HEK293 (cell line): ENCODE results near the gene PDLIM5.

ENCODE experiments used
- BCL11A ChIP-seq: fragments of 450-650 bp; formaldehyde crosslinking; IDR thresholded peaks from 2 replicates; pipeline ENCODE4 v1.5.1; 2016; ENCODE audit warnings: low read depth, missing biosample characterization, missing genetic modification characterization
- GLI4 ChIP-seq: fragments of 450-650 bp; formaldehyde crosslinking; IDR thresholded peaks from 2 replicates; pipeline ENCODE4 v1.5.1; 2016; ENCODE audit warnings: missing biosample characterization, missing genetic modification characterization
- GLIS1 ChIP-seq: fragments of 450-650 bp; formaldehyde crosslinking; IDR thresholded peaks from 2 replicates; pipeline ENCODE4 v1.5.1; 2016; ENCODE audit warnings: missing biosample characterization, missing genetic modification characterization
- MYNN ChIP-seq: fragments of 450-650 bp; formaldehyde crosslinking; IDR thresholded peaks from 2 replicates; pipeline ENCODE4 v1.5.1; 2016; ENCODE audit warnings: missing biosample characterization, missing genetic modification characterization, borderline replicate concordance
- PRDM6 ChIP-seq: fragments of 450-650 bp; formaldehyde crosslinking; IDR thresholded peaks from 2 replicates; pipeline ENCODE4 v1.5.1; 2017; ENCODE audit warnings: missing biosample characterization, missing genetic modification characterization
- ZBTB21 ChIP-seq: fragments of 450-650 bp; formaldehyde crosslinking; IDR thresholded peaks from 2 replicates; pipeline ENCODE4 v1.5.1; 2017; ENCODE audit warnings: missing biosample characterization, missing genetic modification characterization
- ZBTB48 ChIP-seq: fragments of 450-650 bp; formaldehyde crosslinking; IDR thresholded peaks from 2 replicates; pipeline ENCODE4 v1.5.1; 2016; ENCODE audit warnings: missing biosample characterization, missing genetic modification characterization
- ZNF138 ChIP-seq: fragments of 450-650 bp; formaldehyde crosslinking; IDR thresholded peaks from 2 replicates; pipeline ENCODE4 v1.5.1; 2016; ENCODE audit warnings: missing biosample characterization, missing genetic modification characterization, borderline replicate concordance
- ZNF146 ChIP-seq: fragments of 450-650 bp; formaldehyde crosslinking; IDR thresholded peaks from 2 replicates; pipeline ENCODE4 v1.5.1; 2016; ENCODE audit warnings: missing biosample characterization, missing genetic modification characterization
- ZNF157 ChIP-seq: fragments of 450-650 bp; formaldehyde crosslinking; IDR thresholded peaks from 2 replicates; pipeline ENCODE4 v1.5.1; 2016; ENCODE audit warnings: missing biosample characterization, missing genetic modification characterization
- ZNF24 ChIP-seq: fragments of 450-650 bp; formaldehyde crosslinking; IDR thresholded peaks from 2 replicates; pipeline ENCODE4 v1.5.1; 2016; ENCODE audit warnings: missing biosample characterization, missing genetic modification characterization
- ZNF394 ChIP-seq: fragments of 450-650 bp; formaldehyde crosslinking; IDR thresholded peaks from 2 replicates; pipeline ENCODE4 v1.5.1; 2016; ENCODE audit warnings: missing biosample characterization, missing genetic modification characterization, mild to moderate bottlenecking, moderate library complexity, borderline replicate concordance
- ZNF423 ChIP-seq: fragments of 450-650 bp; formaldehyde crosslinking; IDR thresholded peaks from 2 replicates; pipeline ENCODE4 v1.5.1; 2016; ENCODE audit warnings: missing biosample characterization, missing genetic modification characterization
- ZNF513 ChIP-seq: fragments of 450-650 bp; IDR thresholded peaks from 2 replicates; pipeline ENCODE4 v1.5.1; 2018; ENCODE audit warnings: missing biosample characterization, missing genetic modification characterization
- ZNF518A ChIP-seq: fragments of 450-650 bp; formaldehyde crosslinking; conservative IDR thresholded peaks from 2 replicates; pipeline ENCODE4 v1.5.1; 2016; ENCODE audit warnings: low read depth, missing biosample characterization, missing genetic modification characterization
- ZNF544 ChIP-seq: fragments of 450-650 bp; formaldehyde crosslinking; IDR thresholded peaks from 2 replicates; pipeline ENCODE4 v1.5.0; 2017; ENCODE audit warnings: missing biosample characterization, missing genetic modification characterization
- ZNF560 ChIP-seq: fragments of 450-650 bp; formaldehyde crosslinking; IDR thresholded peaks from 2 replicates; pipeline ENCODE4 v1.5.1; 2017; ENCODE audit warnings: missing biosample characterization, missing genetic modification characterization, borderline replicate concordance
- ZNF658 ChIP-seq: fragments of 450-650 bp; formaldehyde crosslinking; IDR thresholded peaks from 2 replicates; pipeline ENCODE4; 2016; ENCODE audit warnings: missing biosample characterization, missing genetic modification characterization
- ZNF660 ChIP-seq: fragments of 450-650 bp; IDR thresholded peaks from 2 replicates; pipeline ENCODE4 v1.5.1; 2018; ENCODE audit warnings: missing biosample characterization, mild to moderate bottlenecking, missing genetic modification characterization
- ZNF747 ChIP-seq: fragments of 450-650 bp; formaldehyde crosslinking; IDR thresholded peaks from 2 replicates; pipeline ENCODE4 v1.5.1; 2016; ENCODE audit warnings: missing biosample characterization, missing genetic modification characterization
- ZNF785 ChIP-seq: fragments of 450-650 bp; formaldehyde crosslinking; IDR thresholded peaks from 2 replicates; pipeline ENCODE4 v1.5.1; 2016; ENCODE audit warnings: missing biosample characterization, missing genetic modification characterization
- ZNF792 ChIP-seq: fragments of 450-650 bp; formaldehyde crosslinking; IDR thresholded peaks from 2 replicates; pipeline ENCODE4 v1.5.1; 2016; ENCODE audit warnings: missing biosample characterization, missing genetic modification characterization
- ZNF843 ChIP-seq: fragments of 450-650 bp; formaldehyde crosslinking; IDR thresholded peaks from 2 replicates; pipeline ENCODE4 v1.5.1; 2016; ENCODE audit warnings: missing biosample characterization, missing genetic modification characterization
- TF ChIP-seq, protein P1 (sequence below): fragments of 450-650 bp; formaldehyde crosslinking; IDR thresholded peaks from 2 replicates; pipeline ENCODE4 v1.5.1; 2016; ENCODE audit warnings: missing biosample characterization, missing genetic modification characterization
- TF ChIP-seq, protein P2 (sequence below): fragments of 450-650 bp; IDR thresholded peaks from 2 replicates; pipeline ENCODE4 v1.5.1; 2018; ENCODE audit warnings: missing biosample characterization, mild to moderate bottlenecking, missing genetic modification characterization
- TF ChIP-seq, protein P3 (sequence below): fragments of 450-650 bp; formaldehyde crosslinking; IDR thresholded peaks from 2 replicates; pipeline ENCODE4 v1.5.1; 2016; ENCODE audit warnings: missing biosample characterization, missing genetic modification characterization
- TF ChIP-seq, protein P4 (sequence below): fragments of 450-650 bp; formaldehyde crosslinking; IDR thresholded peaks from 2 replicates; pipeline ENCODE4 v1.5.1; 2016; ENCODE audit warnings: missing biosample characterization, missing genetic modification characterization

PDLIM5 gene

DNA sequence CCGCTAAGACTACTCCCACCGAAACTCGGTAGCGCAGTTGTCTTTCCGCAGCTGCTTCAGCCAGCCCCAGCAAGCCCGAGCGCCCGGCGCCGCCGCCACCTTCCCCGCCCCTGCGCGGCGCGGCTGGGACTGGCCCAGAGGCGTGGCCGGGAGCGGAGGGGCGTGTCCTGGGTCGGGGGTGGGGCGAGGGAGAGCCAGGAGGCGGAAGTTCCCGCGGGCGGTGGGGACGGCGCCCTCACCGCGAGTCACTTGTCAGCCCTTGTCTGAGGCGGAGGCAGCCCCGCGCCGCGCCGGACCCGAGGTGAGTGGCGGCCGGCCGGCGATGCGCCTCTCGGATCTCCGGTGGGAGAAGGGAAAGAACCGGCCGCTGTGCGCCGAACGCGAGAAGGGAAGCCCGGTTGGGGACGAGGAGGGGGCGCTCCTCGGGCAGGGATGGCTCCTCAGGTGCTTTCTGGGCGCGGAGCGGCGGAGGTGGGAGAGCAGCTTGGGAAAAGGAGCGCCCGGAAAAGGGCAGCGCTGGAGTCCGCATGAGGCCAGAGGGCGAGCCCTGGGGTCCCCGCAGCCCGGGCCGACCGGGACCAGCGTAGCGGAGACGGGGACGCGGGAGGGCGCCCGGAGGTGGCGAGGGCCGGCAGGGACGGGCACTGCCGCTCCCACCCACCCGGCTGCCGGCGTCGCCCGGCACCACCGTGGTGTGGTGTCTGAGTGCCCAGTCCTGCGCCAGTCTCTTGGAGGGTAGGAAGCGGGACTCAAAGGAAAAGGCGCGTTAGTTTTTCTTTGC lies at the start of gene PDLIM5 (continued):
- TF ChIP-seq ZNF658 (tag by site-specific recombination) (no peak), ZNF146 (tag by site-specific recombination) (0 out of 2 replicates have a peak, but pooled peaks have one; percentile 3), GLI4 (tag by site-specific recombination) (no peak), BCL11A (tag by site-specific recombination) (no peak), ZNF24 (tag by site-specific recombination) (no peak), MYNN (tag by site-specific recombination) (no peak), ZNF560 (tag by site-specific recombination) (no peak), ZBTB48 (tag by site-specific recombination) (no peak), ZNF785 (tag by site-specific recombination) (no peak), ZBTB21 (tag by site-specific recombination) (no peak), ZNF423 (tag by site-specific recombination) (no peak), PRDM6 (tag by site-specific recombination) (no peak), ZNF747 (no peak), ZNF843 (no peak), ZNF394 (peak; percentile 78), ZNF660 (tag by site-specific recombination) (no peak), ZNF513 (tag by site-specific recombination) (no peak), ZNF518A (tag by site-specific recombination) (no peak), ZNF544 (no peak), ZNF138 (tag by site-specific recombination) (no peak), GLIS1 (tag by site-specific recombination) (peak; percentile 34; the same call in 1 of the 2 replicates), ZNF157 (no peak), ZNF792 (tag by site-specific recombination) (no peak)
- TF ChIP-seq, protein P1, sequence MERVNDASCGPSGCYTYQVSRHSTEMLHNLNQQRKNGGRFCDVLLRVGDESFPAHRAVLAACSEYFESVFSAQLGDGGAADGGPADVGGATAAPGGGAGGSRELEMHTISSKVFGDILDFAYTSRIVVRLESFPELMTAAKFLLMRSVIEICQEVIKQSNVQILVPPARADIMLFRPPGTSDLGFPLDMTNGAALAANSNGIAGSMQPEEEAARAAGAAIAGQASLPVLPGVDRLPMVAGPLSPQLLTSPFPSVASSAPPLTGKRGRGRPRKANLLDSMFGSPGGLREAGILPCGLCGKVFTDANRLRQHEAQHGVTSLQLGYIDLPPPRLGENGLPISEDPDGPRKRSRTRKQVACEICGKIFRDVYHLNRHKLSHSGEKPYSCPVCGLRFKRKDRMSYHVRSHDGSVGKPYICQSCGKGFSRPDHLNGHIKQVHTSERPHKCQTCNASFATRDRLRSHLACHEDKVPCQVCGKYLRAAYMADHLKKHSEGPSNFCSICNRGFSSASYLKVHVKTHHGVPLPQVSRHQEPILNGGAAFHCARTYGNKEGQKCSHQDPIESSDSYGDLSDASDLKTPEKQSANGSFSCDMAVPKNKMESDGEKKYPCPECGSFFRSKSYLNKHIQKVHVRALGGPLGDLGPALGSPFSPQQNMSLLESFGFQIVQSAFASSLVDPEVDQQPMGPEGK, result peak; percentile 74; the same call in 1 of the 2 replicates
- TF ChIP-seq, protein P2, sequence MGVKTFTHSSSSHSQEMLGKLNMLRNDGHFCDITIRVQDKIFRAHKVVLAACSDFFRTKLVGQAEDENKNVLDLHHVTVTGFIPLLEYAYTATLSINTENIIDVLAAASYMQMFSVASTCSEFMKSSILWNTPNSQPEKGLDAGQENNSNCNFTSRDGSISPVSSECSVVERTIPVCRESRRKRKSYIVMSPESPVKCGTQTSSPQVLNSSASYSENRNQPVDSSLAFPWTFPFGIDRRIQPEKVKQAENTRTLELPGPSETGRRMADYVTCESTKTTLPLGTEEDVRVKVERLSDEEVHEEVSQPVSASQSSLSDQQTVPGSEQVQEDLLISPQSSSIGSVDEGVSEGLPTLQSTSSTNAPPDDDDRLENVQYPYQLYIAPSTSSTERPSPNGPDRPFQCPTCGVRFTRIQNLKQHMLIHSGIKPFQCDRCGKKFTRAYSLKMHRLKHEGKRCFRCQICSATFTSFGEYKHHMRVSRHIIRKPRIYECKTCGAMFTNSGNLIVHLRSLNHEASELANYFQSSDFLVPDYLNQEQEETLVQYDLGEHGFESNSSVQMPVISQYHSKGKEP (tag by site-specific recombination), result no peak
- TF ChIP-seq, protein P3, sequence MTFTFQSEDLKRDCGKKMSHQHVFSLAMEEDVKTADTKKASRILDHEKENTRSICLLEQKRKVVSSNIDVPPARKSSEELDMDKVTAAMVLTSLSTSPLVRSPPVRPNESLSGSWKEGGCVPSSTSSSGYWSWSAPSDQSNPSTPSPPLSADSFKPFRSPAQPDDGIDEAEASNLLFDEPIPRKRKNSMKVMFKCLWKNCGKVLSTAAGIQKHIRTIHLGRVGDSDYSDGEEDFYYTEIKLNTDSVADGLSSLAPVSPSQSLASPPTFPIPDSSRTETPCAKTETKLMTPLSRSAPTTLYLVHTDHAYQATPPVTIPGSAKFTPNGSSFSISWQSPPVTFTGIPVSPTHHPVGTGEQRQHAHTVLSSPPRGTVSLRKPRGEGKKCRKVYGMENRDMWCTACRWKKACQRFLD (tag by site-specific recombination), result no peak
- TF ChIP-seq, protein P4, sequence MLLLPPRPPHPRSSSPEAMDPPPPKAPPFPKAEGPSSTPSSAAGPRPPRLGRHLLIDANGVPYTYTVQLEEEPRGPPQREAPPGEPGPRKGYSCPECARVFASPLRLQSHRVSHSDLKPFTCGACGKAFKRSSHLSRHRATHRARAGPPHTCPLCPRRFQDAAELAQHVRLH (tag by site-specific recombination), result no peak
